Endodermal cell (in vitro differentiated cells): Measurements from ENCODE around the gene SEC24D. TPM values are rescaled to one million over a fixed set of nuclear protein-coding genes. Genes with fewer than 3 reads are reported as not detected.

ENCODE experiments used
- DNase-seq: peaks from one replicate; pipeline ENCODE4 v3.0.0-alpha.2; 2017
- H3K27ac ChIP-seq: 2 replicates; pipeline ENCODE4 v1.5.1; 2013; ENCODE audit warnings: mild to moderate bottlenecking, low read depth, low read length, moderate library complexity
- H3K27me3 ChIP-seq: 2 replicates; pipeline ENCODE4 v1.6.1; 2013; ENCODE audit warnings: mild to moderate bottlenecking, low read length, moderate library complexity; ENCODE audit not compliant: insufficient read depth, control insufficient read depth, poor library complexity, severe bottlenecking
- H3K36me3 ChIP-seq: 2 replicates; pipeline ENCODE4 v1.7.0; 2013; ENCODE audit warnings: mild to moderate bottlenecking, low read length, moderate library complexity; ENCODE audit not compliant: control insufficient read depth, insufficient read depth
- H3K4me1 ChIP-seq: one replicate; pipeline ENCODE4 v1.7.0; 2013; ENCODE audit warnings: low read length; ENCODE audit not compliant: control insufficient read depth, insufficient read depth
- H3K4me3 ChIP-seq: 2 replicates; pipeline ENCODE4 v1.5.1; 2013; ENCODE audit warnings: mild to moderate bottlenecking, low read length, moderate library complexity
- H3K9ac ChIP-seq: 2 replicates; pipeline ENCODE4 v1.6.1; 2013; ENCODE audit warnings: mild to moderate bottlenecking, low read length, moderate library complexity; ENCODE audit not compliant: poor library complexity, severe bottlenecking; ENCODE audit errors: extremely low read depth
- H3K9me3 ChIP-seq: 2 replicates; pipeline ENCODE4 v1.6.1; 2013; ENCODE audit warnings: mild to moderate bottlenecking, low read length, moderate library complexity; ENCODE audit not compliant: control insufficient read depth
- H3K27ac Mint-ChIP-seq: 2 replicates; pipeline ENCODE4 v1.8.0; 2020; ENCODE audit warnings: mixed read lengths
- H3K27me3 Mint-ChIP-seq: 2 replicates; pipeline ENCODE4 v1.8.0; 2021; ENCODE audit warnings: mild to moderate bottlenecking, mixed read lengths; ENCODE audit not compliant: insufficient read depth
- H3K36me3 Mint-ChIP-seq: 2 replicates; pipeline ENCODE4 v1.8.0; 2020; ENCODE audit warnings: low read depth, mixed read lengths
- H3K4me1 Mint-ChIP-seq: 2 replicates; pipeline ENCODE4 v1.8.0; 2020; ENCODE audit warnings: mixed read lengths
- H3K4me3 Mint-ChIP-seq: 2 replicates; pipeline ENCODE4 v1.8.0; 2020; ENCODE audit warnings: mild to moderate bottlenecking, moderate library complexity, mixed read lengths
- H3K9me3 Mint-ChIP-seq: 2 replicates; pipeline ENCODE4 v1.8.0; 2020; ENCODE audit warnings: mild to moderate bottlenecking, mixed read lengths
- WGBS, 2 experiments: methylation state at CpG; one replicate each; pipeline versions ENCODE4 v1.1.5 to v1.1.7; 2013; ENCODE audit warnings: missing lambda C conversion rate in 2 of 2, mixed read lengths in 1 of 2; ENCODE audit not compliant: insufficient coverage in 1 of 2, insufficient read length in 1 of 2; 5-methylcytosine and 5-hydroxymethylcytosine counted together
- total RNA-seq, 2 donors: library from RNA; stranded (reverse); fragmentation: NEBNext Ultra II Directional in 1 of 2; extraction: Animal tissue kit (Norgen Biotek cat#: 25700) in 1 of 2; gene quantifications; 2 replicates in 1 of 2; 3 replicates in 1 of 2; pipeline ENCODE4 v1.2.1, GENCODE V29; 2021
- TF ChIP-seq, protein P1 (sequence below): fragments of 200-600 bp; sonication (generic); conservative IDR thresholded peaks from 2 replicates; pipeline ENCODE4 v1.5.0; 2021; ENCODE audit warnings: antibody characterized with exemption, mild to moderate bottlenecking

The SEC24D gene
- total RNA-seq, 2 donors from 2014 or later: 40.4 to 42.8 TPM

DNA sequence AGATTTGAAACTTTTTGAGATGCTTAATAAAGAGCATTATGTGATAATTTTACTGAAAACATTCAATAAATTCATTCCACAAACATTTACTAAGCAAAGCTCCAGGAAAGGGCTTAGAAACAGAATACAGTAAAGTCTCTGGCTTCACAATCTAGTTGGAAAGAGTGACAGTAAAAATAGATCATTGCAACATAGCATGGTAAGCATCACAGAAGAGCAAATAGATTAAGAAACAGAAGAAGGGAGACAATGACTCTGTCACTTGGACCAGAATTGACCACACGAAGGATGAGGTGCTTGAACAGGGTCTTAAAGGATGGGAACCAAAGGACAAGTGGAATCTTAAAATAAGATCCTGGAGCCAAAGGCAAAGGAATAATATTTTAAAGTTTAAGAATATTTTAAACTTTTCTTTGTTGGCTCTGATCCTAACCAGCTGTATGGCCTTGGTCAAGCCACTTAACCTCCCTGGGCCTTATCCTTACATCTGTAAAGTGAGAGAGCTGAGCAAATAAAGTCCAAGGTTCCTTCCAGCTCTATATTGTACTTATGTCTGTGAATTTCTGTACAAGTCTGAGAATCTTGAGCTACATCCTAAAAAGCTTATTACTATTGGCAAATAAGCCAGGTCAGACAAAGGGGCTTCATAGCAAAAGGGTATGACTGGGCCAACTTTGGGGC is 33.9 kb downstream of the SEC24D start:
- H3K4me1 Mint-ChIP-seq: no peaks in the 10 kb centered on the region
- no peak for DNase-seq
- Histone ChIP-seq H3K9ac (no peak overlapping the region), H3K27ac (no peak overlapping the region), H3K4me3 (no peak overlapping the region), H3K9me3 (no peaks in the 10 kb centered on the region), H3K4me1 (no peaks in the 10 kb centered on the region), H3K27me3 (no peaks in the 10 kb centered on the region), H3K36me3 (peaks cover 93% of the 10 kb centered on the region)
- no peak overlapping the region for H3K4me3 Mint-ChIP-seq
- 94 to 100% methylated on average over 1 of the region's 1 CpG for WGBS, 2 experiments
- H3K27ac Mint-ChIP-seq: no peak overlapping the region
- no peaks in the 10 kb centered on the region for H3K27me3 Mint-ChIP-seq
- peaks cover 28% of the 10 kb centered on the region for H3K36me3 Mint-ChIP-seq
- no peaks in the 10 kb centered on the region for H3K9me3 Mint-ChIP-seq
- TF ChIP-seq, protein P1, sequence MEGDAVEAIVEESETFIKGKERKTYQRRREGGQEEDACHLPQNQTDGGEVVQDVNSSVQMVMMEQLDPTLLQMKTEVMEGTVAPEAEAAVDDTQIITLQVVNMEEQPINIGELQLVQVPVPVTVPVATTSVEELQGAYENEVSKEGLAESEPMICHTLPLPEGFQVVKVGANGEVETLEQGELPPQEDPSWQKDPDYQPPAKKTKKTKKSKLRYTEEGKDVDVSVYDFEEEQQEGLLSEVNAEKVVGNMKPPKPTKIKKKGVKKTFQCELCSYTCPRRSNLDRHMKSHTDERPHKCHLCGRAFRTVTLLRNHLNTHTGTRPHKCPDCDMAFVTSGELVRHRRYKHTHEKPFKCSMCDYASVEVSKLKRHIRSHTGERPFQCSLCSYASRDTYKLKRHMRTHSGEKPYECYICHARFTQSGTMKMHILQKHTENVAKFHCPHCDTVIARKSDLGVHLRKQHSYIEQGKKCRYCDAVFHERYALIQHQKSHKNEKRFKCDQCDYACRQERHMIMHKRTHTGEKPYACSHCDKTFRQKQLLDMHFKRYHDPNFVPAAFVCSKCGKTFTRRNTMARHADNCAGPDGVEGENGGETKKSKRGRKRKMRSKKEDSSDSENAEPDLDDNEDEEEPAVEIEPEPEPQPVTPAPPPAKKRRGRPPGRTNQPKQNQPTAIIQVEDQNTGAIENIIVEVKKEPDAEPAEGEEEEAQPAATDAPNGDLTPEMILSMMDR: no peak

DNA sequence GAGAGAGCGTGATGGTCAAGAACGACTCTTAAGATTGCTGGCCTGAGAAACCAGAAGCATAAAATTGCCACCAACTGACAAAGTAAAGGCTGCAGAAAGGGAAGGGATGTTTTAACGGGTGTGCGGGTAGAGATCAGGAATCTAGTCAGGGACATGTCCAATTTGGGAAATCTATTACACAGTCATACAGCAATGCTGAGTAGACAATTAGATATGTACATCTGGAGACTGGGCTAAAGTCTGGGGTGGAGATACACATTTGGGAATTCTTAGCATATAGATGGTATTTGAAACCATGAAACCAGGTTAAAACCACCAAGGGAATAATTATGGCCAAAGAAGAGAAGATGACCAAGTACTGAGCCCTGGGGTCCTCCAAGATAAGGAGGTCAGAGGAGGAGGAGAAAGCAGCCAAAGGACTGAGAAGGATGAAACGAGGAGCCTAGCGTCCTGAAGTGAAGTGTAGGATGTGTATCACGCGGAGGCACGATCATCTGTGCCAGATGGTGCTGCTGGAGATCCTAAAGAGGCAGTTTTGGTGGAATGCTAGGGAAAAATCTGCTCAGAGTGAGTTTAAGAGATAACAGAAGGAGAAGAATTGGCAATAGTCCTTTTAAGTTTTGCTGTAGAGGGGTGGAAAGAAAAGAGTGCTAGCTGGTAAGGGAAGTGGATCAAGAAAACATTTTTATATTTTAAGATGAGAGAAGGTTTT is 36.5 kb downstream of the SEC24D start:
- no peak overlapping the region for H3K9ac ChIP-seq

DNA sequence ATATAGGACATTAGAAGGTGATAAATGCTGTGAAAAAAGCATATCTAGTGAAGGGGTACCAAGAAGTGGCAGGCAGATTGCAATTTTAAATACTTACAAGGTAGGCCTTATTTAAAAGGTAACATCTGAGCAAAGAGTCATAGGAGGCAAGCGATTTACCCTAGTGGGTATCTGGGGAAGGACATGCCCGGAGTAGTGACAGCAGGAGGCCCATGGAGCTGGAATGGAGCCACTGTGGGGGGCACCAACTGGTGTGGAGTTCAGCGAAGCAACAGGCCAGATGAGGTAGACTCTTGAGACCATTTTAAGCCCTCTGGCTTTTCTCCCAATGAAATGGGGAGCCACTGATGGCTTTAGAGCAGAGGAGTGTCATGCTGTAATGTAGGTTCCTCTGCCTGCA is 37.3 kb downstream of the SEC24D start:
- H3K36me3 ChIP-seq: peaks cover 88% of the 10 kb centered on the region
- Mint-ChIP-seq H3K4me1 (no peaks in the 10 kb centered on the region), H3K27me3 (no peaks in the 10 kb centered on the region), H3K9me3 (no peaks in the 10 kb centered on the region), H3K36me3 (peaks cover 40% of the 10 kb centered on the region), H3K4me3 (no peak overlapping the region), H3K27ac (no peak overlapping the region)
- no peak overlapping the region for H3K27ac ChIP-seq
- no peak overlapping the region for H3K9ac ChIP-seq
- H3K4me1 ChIP-seq: no peaks in the 10 kb centered on the region
- DNase-seq: peak; percentile 73
- H3K4me3 ChIP-seq: no peak overlapping the region
- no peaks in the 10 kb centered on the region for H3K27me3 ChIP-seq
- TF ChIP-seq, protein P1: peak; percentile 69
- no peaks in the 10 kb centered on the region for H3K9me3 ChIP-seq
- 93 to 100% methylated on average over 2 to 3 of the region's 3 CpGs for WGBS, 2 experiments

More for the DNA sequence above, 36.5 kb downstream of the SEC24D start:
- no peaks in the 10 kb centered on the region for H3K27me3 Mint-ChIP-seq
- H3K4me3 Mint-ChIP-seq: no peak overlapping the region
- H3K9me3 Mint-ChIP-seq: no peaks in the 10 kb centered on the region
- H3K27ac Mint-ChIP-seq: no peak overlapping the region
- Histone ChIP-seq H3K27me3 (no peaks in the 10 kb centered on the region), H3K4me1 (no peaks in the 10 kb centered on the region), H3K4me3 (no peak overlapping the region), H3K27ac (no peak overlapping the region), H3K9me3 (no peaks in the 10 kb centered on the region), H3K36me3 (peaks cover 90% of the 10 kb centered on the region)
- H3K36me3 Mint-ChIP-seq: peaks cover 37% of the 10 kb centered on the region
- WGBS, 2 experiments: 93 to 95% methylated on average over 7 to 9 of the region's 9 CpGs
- no peak for DNase-seq
- TF ChIP-seq, protein P1: no peak
- no peaks in the 10 kb centered on the region for H3K4me1 Mint-ChIP-seq
